B cell (primary cell): ENCODE measurements around the gene LRRC43. TPM values are rescaled to one million over a fixed set of nuclear protein-coding genes. Genes with fewer than 3 reads are reported as not detected.

Experiments used
- ATAC-seq: fragments of 200-7000 bp; cut with Tn5 transposase; one replicate; pipeline ENCODE4 v1.10.0; 2021; ENCODE audit warnings: low read depth, mild to moderate bottlenecking, moderate number of reproducible peaks, moderate library complexity
- CTCF ChIA-PET: fragments of 350-600 bp; sonication (Branson Sonifier 250); formaldehyde crosslinking; loops from one replicate; lab custom pipeline; 2021; ENCODE audit warnings: antibody characterized with exemption, inconsistent platforms; lab: Charles Lee
- POLR2A ChIA-PET: fragments of 350-600 bp; sonication (Branson Sonifier 250); formaldehyde crosslinking; loops from one replicate; lab custom pipeline; 2021; ENCODE audit warnings: antibody characterized with exemption; lab: Charles Lee
- DNase-seq: peaks from one replicate; pipeline ENCODE4 v3.0.0; 2013
- H2AFZ ChIP-seq: 2 replicates; pipeline ENCODE4 v1.6.1; 2012; ENCODE audit warnings: mild to moderate bottlenecking, low read depth, low read length; ENCODE audit not compliant: insufficient read depth, poor library complexity, severe bottlenecking
- H3K27ac ChIP-seq, 2 donors: 1 replicate in 1 of 2; 2 replicates in 1 of 2; pipeline ENCODE4 v1.5.1; 2012 to 2013; ENCODE audit warnings: low read length in 2 of 2, mild to moderate bottlenecking in 2 of 2, moderate library complexity in 1 of 2
- H3K27me3 ChIP-seq, 4 experiments: fragments of 200-600 bp in 1 of 4; sonication (generic) in 1 of 4; replicated peaks in 1 of 4; 1 replicate in 2 of 4; 2 replicates in 2 of 4; pipeline versions ENCODE4 v1.6.1 to v1.7.0; 2013 to 2016; ENCODE audit warnings: low read length in 3 of 4, mild to moderate bottlenecking in 2 of 4, mixed read lengths in 1 of 4, moderate library complexity in 1 of 4; ENCODE audit not compliant: insufficient read depth in 4 of 4, control insufficient read depth in 3 of 4; ENCODE audit errors: control extremely low read depth in 1 of 4
- H3K36me3 ChIP-seq, 2 experiments: replicated peaks in 1 of 2; 1 replicate in 1 of 2; 2 replicates in 1 of 2; pipeline versions ENCODE4 v1.6.1 to v1.7.1; 2013; ENCODE audit warnings: low read length in 1 of 2; ENCODE audit not compliant: insufficient read depth in 2 of 2, control insufficient read depth in 1 of 2; ENCODE audit errors: control extremely low read depth in 1 of 2, extremely low read depth in 1 of 2
- H3K4me1 ChIP-seq, 2 donors: fragments of 200-600 bp in 1 of 2; sonication (generic) in 1 of 2; 1 replicate in 1 of 2; 2 replicates in 1 of 2; pipeline versions ENCODE4 v1.5.1 to v1.6.1; 2013 to 2017; ENCODE audit warnings: low read length in 2 of 2; ENCODE audit not compliant: control insufficient read depth in 2 of 2, insufficient read depth in 2 of 2
- H3K4me2 ChIP-seq: replicated peaks from 2 replicates; pipeline ENCODE3; 2012; ENCODE audit warnings: mild to moderate bottlenecking, low read depth, low read length; ENCODE audit not compliant: poor library complexity, severe bottlenecking
- H3K4me3 ChIP-seq, 5 experiments: fragments of 200-600 bp in 1 of 5; sonication (generic) in 1 of 5; 1 replicate in 3 of 5; 2 replicates in 2 of 5; pipeline versions ENCODE4 v1.5.1 to v1.7.0; 2011 to 2016; ENCODE audit warnings: low read length in 4 of 5, mild to moderate bottlenecking in 4 of 5, low read depth in 2 of 5, control low read depth in 1 of 5, moderate library complexity in 1 of 5; ENCODE audit not compliant: insufficient read depth in 1 of 5; ENCODE audit errors: control extremely low read depth in 1 of 5, extremely low read depth in 1 of 5
- H3K79me2 ChIP-seq: fragments of 200-600 bp; sonication (generic); one replicate; pipeline ENCODE4 v1.6.0; 2016; ENCODE audit warnings: low read length; ENCODE audit not compliant: control insufficient read depth, insufficient read depth
- H3K9ac ChIP-seq: fragments of 200-600 bp; sonication (generic); 2 replicates; pipeline ENCODE4 v1.6.1; 2017; ENCODE audit warnings: mild to moderate bottlenecking, low read length, moderate library complexity
- H3K9me3 ChIP-seq, 3 donors: one replicate each; pipeline versions ENCODE4 v1.6.1 to v1.7.1; 2013; ENCODE audit warnings: low read length in 2 of 3; ENCODE audit not compliant: control insufficient read depth in 2 of 3, insufficient read depth in 1 of 3; ENCODE audit errors: control extremely low read depth in 1 of 3
- H4K20me1 ChIP-seq: 2 replicates; pipeline ENCODE4 v1.6.0; 2012; ENCODE audit warnings: mild to moderate bottlenecking, low read length; ENCODE audit not compliant: insufficient read depth, control insufficient read depth, poor library complexity, severe bottlenecking
- H3K27ac Mint-ChIP-seq: one replicate; pipeline ENCODE4 v1.8.0; 2021; ENCODE audit warnings: mixed read lengths
- H3K27me3 Mint-ChIP-seq: one replicate; pipeline ENCODE4 v1.8.0; 2021; ENCODE audit warnings: mixed read lengths
- H3K4me1 Mint-ChIP-seq: one replicate; pipeline ENCODE4 v1.8.0; 2021; ENCODE audit warnings: mixed read lengths
- H3K4me3 Mint-ChIP-seq: one replicate; pipeline ENCODE4 v1.8.0; 2021; ENCODE audit warnings: mixed read lengths
- H3K9me3 Mint-ChIP-seq: one replicate; pipeline ENCODE4 v1.8.0; 2022; ENCODE audit warnings: mixed read lengths; ENCODE audit not compliant: insufficient read depth
- EZH2 ChIP-seq: IDR thresholded peaks from 2 replicates; pipeline ENCODE4 v1.6.1; 2012; ENCODE audit warnings: borderline replicate concordance, low read depth, mild to moderate bottlenecking, moderate library complexity, low read length; ENCODE audit not compliant: insufficient read depth, poor library complexity, severe bottlenecking
- WGBS: methylation state at CpG from one replicate; pipeline ENCODE4 v1.1.5; 2013; ENCODE audit warnings: missing lambda C conversion rate; ENCODE audit not compliant: insufficient coverage; 5-methylcytosine and 5-hydroxymethylcytosine counted together
- intact Hi-C: fragments of 100-400 bp; cut with micrococcal nuclease; formaldehyde crosslinking; loops from one replicate; pipeline ENCODE4 v1.10.0; 2022
- polyA plus RNA-seq: library from polyadenylated mRNA; depleted of rRNA; stranded (reverse); fragments of >200 nt; gene quantifications from 2 replicates; pipeline ENCODE4 v1.2.3, GENCODE V29; 2012
- total RNA-seq, 2 donors: library from RNA; stranded (reverse); fragments of 120-200 nt in 1 of 2; gene quantifications; 1 replicate in 1 of 2; 2 replicates in 1 of 2; pipeline versions ENCODE4 v1.2.3 to v1.2.4, GENCODE V29; 2013 to 2022
- TF ChIP-seq, protein P1 (sequence below): fragments of 200-600 bp; IDR thresholded peaks from one replicate; pipeline ENCODE4 v1.8.0; 2022; ENCODE audit warnings: antibody characterized with exemption, mild to moderate bottlenecking

Gene LRRC43
- total and polyA plus RNA-seq, 2 donors (not counting 1 experiment from before 2014, with no cell fraction given): not detected

DNA sequence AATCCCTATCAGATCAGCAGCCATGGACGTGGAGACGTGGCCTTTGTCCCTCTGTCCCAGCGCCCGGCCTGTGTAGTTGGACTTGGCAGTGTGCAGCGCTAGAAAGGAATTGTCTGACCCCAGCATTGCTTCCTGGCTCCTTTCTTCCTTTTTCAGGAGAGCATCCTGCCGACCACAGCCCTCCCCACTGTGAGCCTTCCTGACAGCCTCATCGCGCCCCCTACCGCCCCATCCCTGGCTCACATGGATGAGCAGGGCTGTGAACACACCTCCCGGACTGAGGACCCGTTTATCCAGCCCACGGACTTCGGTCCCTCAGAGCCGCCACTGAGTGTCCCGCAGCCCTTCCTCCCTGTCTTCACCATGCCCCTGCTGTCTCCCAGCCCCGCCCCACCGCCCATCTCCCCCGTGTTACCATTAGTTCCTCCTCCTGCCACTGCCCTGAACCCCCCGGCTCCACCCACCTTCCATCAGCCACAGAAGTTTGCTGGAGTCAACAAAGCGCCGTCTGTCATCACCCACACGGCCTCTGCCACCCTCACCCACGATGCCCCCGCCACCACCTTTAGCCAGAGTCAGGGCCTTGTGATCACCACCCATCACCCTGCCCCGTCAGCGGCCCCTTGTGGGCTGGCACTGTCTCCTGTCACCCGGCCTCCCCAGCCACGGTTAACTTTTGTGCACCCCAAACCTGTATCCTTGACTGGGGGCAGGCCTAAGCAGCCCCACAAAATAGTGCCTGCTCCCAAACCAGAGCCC is 49.6 kb upstream of the LRRC43 start:
- TF ChIP-seq, protein P1, sequence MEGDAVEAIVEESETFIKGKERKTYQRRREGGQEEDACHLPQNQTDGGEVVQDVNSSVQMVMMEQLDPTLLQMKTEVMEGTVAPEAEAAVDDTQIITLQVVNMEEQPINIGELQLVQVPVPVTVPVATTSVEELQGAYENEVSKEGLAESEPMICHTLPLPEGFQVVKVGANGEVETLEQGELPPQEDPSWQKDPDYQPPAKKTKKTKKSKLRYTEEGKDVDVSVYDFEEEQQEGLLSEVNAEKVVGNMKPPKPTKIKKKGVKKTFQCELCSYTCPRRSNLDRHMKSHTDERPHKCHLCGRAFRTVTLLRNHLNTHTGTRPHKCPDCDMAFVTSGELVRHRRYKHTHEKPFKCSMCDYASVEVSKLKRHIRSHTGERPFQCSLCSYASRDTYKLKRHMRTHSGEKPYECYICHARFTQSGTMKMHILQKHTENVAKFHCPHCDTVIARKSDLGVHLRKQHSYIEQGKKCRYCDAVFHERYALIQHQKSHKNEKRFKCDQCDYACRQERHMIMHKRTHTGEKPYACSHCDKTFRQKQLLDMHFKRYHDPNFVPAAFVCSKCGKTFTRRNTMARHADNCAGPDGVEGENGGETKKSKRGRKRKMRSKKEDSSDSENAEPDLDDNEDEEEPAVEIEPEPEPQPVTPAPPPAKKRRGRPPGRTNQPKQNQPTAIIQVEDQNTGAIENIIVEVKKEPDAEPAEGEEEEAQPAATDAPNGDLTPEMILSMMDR: no peak
- TF ChIP-seq EZH2: no peak
- Histone ChIP-seq H3K4me1 (no peaks in the 10 kb centered on the region), H4K20me1 (peaks cover 5% of the 10 kb centered on the region), H3K9me3 (no peaks in the 10 kb centered on the region), H3K4me3 (no peak overlapping the region), H3K27ac (no peak overlapping the region), H3K9ac (no peak overlapping the region), H3K79me2 (no peaks in the 10 kb centered on the region), H3K36me3 (peaks cover 3 to 67% of the 10 kb centered on the region in 2 experiments), H2AFZ (no peak overlapping the region), H3K27me3 (no peaks in the 10 kb centered on the region), H3K4me2 (no peak overlapping the region)
- Mint-ChIP-seq H3K4me3 (no peak overlapping the region), H3K27ac (no peak overlapping the region), H3K27me3 (no peaks in the 10 kb centered on the region), H3K4me1 (no peaks in the 10 kb centered on the region), H3K9me3 (no peaks in the 10 kb centered on the region)
- ChIA-PET POLR2A (interaction anchor here (0.5 kb wide), 1 partner anchor 321 kb away, joined by 3 read pairs; no protein-coding TSS in a partner anchor), CTCF (interaction anchor here (1.7 kb wide), 1 partner anchor 11 kb away, joined by 10 read pairs; no protein-coding TSS in a partner anchor)
- no peak for DNase-seq
- intact Hi-C loops: no loop called here
- WGBS: 93% methylated on average over 28 of the region's 28 CpGs
- no peak for ATAC-seq

DNA sequence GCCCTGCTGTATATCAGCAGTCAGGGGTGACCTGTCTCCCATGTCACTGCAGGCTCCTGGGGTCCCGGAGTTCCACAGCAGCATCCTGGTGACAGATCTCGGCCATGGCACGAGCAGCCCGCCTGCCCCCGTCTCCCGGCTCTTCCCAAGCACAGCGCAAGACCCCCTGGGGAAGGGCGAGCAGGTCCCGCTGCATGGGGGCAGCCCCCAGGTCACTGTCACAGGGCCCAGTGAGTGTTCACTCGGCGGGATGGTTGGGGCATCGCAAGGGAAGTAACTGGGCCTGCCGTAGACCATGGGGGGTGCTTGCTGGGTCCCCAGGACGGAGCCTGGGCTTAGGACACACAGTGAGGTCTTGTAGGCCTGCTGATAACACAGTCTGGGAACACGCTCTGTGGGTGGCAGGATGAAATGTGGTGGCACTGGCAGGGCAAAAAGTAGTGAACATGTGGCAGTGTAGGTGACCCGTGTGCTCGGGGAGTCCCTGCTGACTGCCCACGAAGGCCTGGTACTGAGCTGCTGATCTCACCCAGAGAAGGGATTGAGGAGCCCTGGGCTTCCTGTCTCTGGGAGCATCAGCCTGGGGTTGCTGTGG is 47.4 kb upstream of the LRRC43 start:
- H3K9me3 ChIP-seq: no peaks in the 10 kb centered on the region
- H3K4me3 ChIP-seq: no peak overlapping the region
- intact Hi-C loops: no loop called here
- H3K27ac ChIP-seq: no peak overlapping the region
- CTCF ChIA-PET: no interaction called here
- H3K79me2 ChIP-seq: no peaks in the 10 kb centered on the region
- no peaks in the 10 kb centered on the region for H3K27me3 ChIP-seq
- no peak overlapping the region for H3K4me3 Mint-ChIP-seq
- H3K4me1 ChIP-seq: no peaks in the 10 kb centered on the region
- H3K27me3 Mint-ChIP-seq: no peaks in the 10 kb centered on the region
- H2AFZ ChIP-seq: no peak overlapping the region
- no peak overlapping the region for H3K4me2 ChIP-seq
- 98% methylated on average over 18 of the region's 18 CpGs for WGBS
- no peak overlapping the region for H3K27ac Mint-ChIP-seq
- no peak for ATAC-seq
- TF ChIP-seq, protein P1: no peak
- no peak for TF ChIP-seq EZH2
- peaks cover 2 to 52% of the 10 kb centered on the region in 2 experiments for H3K36me3 ChIP-seq
- no peak overlapping the region for H3K9ac ChIP-seq
- H4K20me1 ChIP-seq: peaks cover 5% of the 10 kb centered on the region
- no peaks in the 10 kb centered on the region for H3K4me1 Mint-ChIP-seq
- POLR2A ChIA-PET: no interaction called here
- no peak for DNase-seq
- H3K9me3 Mint-ChIP-seq: no peaks in the 10 kb centered on the region
